GM19467 (cell line): ENCODE measurements around the gene P2RX5.
A peak's percentile ranks its signal among the peaks of the same experiment; 100 is the strongest.
"Not testable (repeated sequence)": the region's sequence is repeated elsewhere in the genome, so short reads cannot be mapped to it uniquely, and the experiment has no call there.

Experiments
- ATAC-seq: cut with Tn5 transposase; IDR thresholded peaks from one replicate; pipeline ENCODE4 v1.9.1; 2021; ENCODE audit warnings: mild to moderate bottlenecking, moderate library complexity; ENCODE audit not compliant: unreplicated experiment

P2RX5 gene

DNA sequence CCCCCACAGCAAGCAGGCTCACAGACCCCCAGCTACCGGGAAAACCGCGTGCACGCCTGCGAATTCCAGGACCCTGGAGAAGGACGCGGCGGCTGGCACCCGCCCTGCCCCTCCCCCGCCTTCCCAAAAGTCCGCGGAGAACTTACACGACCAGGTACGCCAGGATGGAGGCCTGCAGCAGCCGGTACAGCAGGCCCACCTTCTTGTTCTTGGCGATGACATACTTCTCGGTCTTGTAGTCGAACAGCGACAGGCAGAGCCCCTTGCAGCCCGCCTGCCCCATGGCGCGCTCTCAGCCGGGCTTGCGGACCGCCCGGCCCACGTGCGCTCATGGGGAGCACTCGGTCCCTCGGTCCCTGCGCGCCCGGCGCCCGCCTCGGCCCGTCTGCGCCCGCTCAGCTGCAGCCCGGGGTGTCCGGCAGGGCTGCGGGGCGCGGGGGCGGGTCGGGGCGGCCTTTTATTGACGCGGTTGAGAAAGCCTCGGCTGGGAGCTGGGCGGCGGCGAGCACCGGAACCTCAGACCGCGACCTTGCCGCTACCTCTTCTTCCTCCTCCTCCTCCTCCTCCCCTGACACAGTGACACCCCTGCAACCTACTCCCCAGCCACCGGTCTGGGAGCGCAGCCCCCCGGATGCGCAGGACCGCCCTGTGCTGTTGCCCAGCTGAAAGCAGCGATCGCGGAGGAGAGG lies at the start of gene P2RX5:
Gene P2RX5 (minus strand): TSS at position 433 of the 689 bp plus-strand sequence. CDS start 150 bp downstream, at position 283.
- ATAC-seq = no peak

- no peak for ATAC-seq
Observed at GRCh38 chr17:3745071-3745470, 49.1 kb upstream of the P2RX5 start.

DNA sequence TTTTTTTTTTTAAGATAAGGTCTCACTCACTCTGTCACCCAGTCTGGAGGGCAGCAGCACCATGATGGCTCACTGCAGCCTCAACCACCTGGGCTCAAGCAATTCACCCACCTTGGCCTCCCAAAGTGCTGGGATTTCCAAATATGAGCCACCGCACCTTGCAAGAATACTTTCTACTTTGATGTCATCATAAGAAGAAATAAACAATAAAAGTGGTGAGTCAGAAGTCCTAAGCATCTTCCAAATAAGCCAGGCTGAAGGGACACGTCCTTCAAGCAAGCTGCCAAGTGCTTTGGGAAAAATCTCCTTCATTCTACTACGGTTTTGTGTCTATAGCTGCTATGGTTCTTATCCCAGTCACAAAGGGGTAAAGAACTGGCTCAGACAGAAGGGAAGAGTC lies 48.1 kb upstream of the P2RX5 start:
- no peak for ATAC-seq

DNA sequence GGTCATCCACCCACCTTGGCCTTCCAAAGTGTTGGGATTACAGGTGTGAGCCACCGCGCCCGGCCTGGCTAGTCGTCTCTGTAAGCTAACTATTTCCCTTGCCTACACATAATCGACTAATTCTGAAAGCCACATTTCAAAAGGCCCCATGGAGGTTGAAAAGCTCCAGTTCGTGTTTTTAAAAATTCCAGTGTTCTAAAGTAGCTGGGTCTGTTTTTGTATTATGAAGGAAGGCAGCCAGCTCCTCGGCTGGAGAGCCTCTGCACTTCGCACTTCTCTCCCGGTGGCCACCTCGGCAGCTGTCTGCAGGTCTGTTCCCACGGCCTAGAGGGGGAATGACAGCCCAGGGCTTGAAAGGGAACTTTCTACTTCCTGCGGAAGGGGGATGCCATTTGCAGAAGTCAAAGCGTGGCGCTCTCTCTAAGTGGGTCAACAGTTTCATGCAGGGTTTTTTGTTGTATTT lies 44.7 kb upstream of the P2RX5 start:
- no peak for ATAC-seq

GRCh38 chr17:3739422-3740124 lies 43.6 kb upstream of the P2RX5 start:
- ATAC-seq = no peak

- no peak for ATAC-seq
Observed at GRCh38 chr17:3738562-3739295, 42.8 kb upstream of the P2RX5 start.

DNA sequence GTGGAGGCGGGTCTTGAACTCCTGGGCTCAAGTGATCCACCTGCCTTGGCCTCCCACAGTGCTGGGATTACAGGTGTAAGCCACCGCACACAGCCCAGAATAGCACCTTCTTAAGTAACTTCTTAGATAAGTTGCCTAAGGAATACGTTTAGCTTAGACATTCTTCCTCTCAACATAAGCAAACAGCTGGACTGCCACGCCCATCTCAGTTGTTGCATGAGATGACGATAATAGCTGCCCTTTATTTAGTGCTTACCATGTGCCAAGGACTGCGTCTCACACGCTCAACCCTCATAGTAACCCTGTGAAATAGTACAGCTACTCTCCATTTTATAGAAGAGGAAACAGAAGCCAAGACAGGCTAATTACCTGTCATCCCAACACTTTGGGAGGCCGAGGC lies 39.6 kb upstream of the P2RX5 start:
- ATAC-seq = no peak

GRCh38 chr17:3734911-3735276 lies 38.9 kb upstream of the P2RX5 start:
- ATAC-seq = not testable (repeated sequence)

DNA sequence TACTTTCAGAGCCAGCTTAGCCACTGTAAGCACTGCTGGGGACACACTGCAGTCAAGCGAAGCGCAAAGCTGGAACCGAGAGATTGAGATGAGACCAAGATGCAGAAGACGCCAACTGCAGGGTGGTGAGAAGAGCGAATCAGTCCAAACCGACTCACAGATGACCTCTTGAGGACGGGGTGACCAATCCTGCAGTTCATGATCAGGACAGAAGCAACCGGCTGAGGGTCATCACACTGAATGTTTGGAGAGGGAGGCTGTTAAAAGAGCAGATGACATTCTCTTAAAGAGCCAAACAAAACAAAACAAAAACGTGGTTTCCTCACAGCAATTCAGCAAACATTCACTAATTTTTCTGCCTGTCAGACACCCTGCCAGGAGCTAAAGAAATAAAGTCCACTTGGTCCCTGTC lies 36.3 kb upstream of the P2RX5 start:
- ATAC-seq = peak; percentile 82

- ATAC-seq = no peak
Observed at GRCh38 chr17:3730881-3731429, 35.0 kb upstream of the P2RX5 start.

- no peak for ATAC-seq
Observed at GRCh38 chr17:3729881-3730280, 33.9 kb upstream of the P2RX5 start.

- not testable (repeated sequence) for ATAC-seq
Observed at GRCh38 chr17:3728099-3728498, 32.1 kb upstream of the P2RX5 start.

DNA sequence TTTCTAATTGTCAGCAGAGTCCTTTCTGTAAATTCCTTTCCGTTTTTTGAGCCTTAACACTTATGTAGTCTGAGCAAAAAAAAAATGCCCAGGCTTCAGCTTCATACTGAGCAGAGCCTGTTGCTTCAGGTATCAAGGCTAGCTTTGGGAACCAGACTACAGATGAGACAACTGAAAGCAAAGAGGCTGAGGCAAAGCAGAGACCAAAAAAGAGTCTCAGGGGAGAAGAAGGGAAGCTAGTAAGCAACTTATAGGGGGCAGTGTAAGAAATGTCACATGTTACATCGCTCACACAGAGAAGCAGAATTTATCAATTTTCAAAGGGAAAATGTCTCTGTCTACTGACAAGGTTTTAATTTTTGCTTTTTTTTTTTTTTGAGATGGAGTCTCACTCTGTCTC lies 31.1 kb upstream of the P2RX5 start:
- ATAC-seq = no peak

DNA sequence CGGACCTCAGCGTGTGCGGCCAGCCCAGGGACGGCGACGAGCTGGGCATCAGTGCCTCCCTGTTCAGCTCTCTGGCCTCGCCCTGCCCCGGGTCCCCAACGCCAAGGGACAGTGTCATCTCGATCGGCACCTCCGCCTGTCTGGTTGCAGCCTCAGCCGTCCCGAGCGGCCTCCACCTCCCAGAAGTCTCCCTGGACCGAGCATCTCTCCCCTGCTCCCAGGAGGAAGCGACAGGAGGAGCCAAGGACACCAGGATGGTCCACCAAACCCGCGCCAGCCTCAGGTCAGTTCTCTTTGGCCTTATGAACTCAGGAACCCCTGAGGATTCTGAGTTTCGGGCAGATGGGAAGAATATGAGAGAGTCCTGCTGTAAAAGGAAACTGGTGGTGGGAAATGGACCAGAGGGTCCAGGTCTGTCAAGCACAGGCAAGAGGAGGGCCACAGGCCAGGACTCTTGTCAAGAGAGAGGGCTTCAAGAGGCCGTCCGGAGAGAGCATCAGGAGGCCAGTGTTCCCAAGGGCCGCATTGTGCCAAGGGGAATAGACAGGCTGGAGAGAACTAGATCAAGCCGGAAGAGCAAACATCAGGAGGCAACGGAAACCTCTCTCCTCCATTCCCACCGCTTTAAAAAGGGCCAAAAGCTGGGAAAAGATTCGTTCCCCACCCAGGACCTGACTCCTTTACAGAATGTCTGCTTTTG lies 28.6 kb upstream of the P2RX5 start:
- ATAC-seq = no peak

DNA sequence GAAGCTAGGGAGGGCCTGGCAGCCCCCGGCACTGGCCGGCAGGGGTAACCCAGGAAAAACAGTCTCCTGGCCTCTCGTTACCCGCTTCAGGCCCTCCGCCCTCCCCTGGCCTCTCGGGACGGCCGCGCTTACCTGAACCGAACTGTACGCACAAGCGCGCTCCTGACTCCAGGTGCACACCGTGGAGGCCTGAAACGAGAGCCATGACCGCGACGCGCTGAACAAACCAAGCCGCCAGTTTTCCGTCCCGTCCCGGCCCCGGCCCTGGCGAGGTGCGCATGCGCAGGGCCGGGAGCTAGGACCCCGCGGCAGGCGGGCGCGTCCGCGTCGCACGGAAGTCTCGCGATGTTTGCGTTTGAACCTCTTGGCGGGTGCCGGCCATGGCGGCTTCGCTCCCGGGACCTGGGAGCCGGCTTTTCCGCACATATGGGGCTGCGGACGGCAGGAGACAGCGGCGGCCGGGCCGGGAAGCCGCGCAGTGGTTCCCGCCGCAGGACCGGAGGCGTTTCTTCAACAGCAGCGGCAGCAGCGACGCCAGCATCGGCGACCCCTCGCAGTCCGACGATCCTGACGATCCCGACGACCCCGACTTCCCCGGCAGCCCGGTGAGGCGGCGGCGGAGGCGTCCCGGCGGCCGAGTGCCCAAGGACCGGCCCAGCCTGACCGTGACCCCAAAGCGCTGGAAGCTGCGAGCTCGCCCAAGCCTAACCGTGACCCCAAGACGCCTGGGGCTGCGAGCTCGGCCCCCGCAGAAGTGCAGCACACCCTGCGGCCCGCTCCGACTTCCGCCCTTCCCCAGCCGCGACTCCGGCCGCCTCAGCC lies 27.8 kb upstream of the P2RX5 start, which contains the start of gene HASPIN:
Gene HASPIN (plus strand): TSS at position 348 of the 822 bp plus-strand sequence. CDS start 33 bp downstream, at position 381.
- peak; percentile 76 for ATAC-seq

DNA sequence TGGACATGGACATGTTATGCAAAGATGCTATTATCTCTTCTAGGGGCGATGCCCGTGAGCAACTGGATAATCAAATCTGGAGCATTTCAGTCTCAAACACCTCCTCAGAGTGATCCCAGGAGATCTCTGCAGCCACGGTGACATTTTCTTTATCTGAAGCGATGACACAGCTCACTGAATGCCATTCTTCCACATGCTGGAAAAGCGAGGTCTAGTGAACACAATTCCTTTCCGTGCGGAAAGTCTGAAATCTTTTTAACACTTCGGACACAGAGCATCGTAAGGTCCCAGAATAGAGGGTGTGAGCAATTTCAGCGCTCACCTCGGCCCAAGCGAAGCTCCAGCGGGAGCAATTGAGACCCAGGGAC lies 27.2 kb upstream of the P2RX5 start:
- peak; percentile 8 for ATAC-seq

DNA sequence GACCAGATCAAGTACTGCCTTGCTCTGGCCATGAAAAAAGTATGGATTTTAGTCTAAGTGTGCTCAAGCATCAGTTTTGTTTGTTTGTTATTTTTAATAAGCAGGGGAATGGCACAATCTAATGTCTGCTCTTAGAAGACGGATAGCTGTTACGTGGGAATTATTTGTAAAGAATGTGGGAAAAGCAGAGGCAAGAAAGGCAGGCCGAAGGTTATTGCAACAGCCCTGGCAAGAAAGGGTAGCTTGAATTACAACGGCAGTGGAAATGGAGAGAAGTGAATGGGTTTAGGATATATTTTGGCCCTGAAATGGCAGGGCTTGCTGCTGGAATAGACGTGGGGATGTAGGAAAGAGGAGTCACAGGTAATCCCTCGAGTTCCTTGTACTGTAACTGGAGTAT lies 26.8 kb upstream of the P2RX5 start:
- no peak for ATAC-seq

- no peak for ATAC-seq
Observed at GRCh38 chr17:3719265-3719664, 23.3 kb upstream of the P2RX5 start.

DNA sequence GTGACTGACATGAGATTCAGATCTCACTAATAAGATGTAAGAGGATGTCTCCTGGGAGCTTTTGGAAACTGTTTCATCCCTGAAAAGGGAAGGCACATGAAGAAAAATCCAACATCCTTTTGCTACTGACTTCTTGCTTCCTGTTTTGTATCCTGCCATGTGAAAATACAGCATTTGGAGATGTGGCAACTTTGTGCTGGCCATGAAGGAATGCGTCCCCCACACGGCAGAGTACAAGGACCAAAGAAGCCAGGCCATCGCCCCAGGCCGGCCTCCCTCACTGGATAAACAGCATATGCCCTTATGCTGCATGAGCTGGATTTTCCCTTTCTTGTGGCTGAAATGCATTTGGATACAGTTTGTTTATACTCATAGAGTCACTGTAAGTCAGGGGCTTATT lies 22.2 kb upstream of the P2RX5 start:
- no peak for ATAC-seq

DNA sequence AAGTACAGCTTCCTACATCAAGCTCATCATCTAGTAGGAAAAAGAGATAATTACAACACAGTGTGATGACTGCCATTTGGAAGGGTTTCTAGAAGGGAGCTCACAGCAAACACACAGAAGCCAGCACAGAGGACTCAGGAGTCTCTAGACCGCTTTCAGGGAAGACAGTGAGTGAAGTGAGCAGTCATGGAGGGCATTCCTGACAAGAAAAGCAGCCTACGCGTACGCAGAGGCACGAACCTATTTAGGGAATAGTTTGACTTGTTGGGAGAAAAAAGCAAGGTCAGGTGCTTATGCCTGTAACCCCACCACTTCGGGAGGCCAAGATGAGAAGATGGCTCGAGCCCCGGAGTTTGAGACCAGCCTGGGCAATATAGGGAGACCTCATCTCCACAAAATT lies 19.3 kb upstream of the P2RX5 start:
- no peak for ATAC-seq
